HepG2 (cell line): ENCODE results near the gene RPLP2. TPM values are rescaled to one million over a fixed set of nuclear protein-coding genes. Genes with fewer than 3 reads are reported as not detected.

ENCODE experiments used
- ATRX ChIP-seq: sonication (generic); formaldehyde crosslinking; IDR thresholded peaks from 2 replicates; pipeline ENCODE4 v1.4.0; 2020; ENCODE audit warnings: missing genetic modification reagents, borderline replicate concordance
- JDP2 ChIP-seq: sonication (generic); formaldehyde crosslinking; IDR thresholded peaks from 2 replicates; pipeline ENCODE4 v1.8.1; 2022; ENCODE audit warnings: missing genetic modification reagents, borderline replicate concordance
- KLF9 ChIP-seq: IDR thresholded peaks from 2 replicates; pipeline ENCODE4 v1.6.1; 2016; ENCODE audit warnings: low read depth
- MED13 ChIP-seq: sonication (generic); formaldehyde crosslinking; IDR thresholded peaks from 2 replicates; pipeline ENCODE4 v1.5.0; 2020; ENCODE audit warnings: missing genetic modification reagents
- MYNN ChIP-seq: sonication (generic); formaldehyde crosslinking; IDR thresholded peaks from 2 replicates; pipeline ENCODE4 v1.4.0; 2020; ENCODE audit warnings: mild to moderate bottlenecking, low read depth, missing genetic modification reagents
- POLR2G ChIP-seq: fragments of 200-400 bp; formaldehyde crosslinking; IDR thresholded peaks from 2 replicates; pipeline ENCODE4 v1.6.1; 2018; ENCODE audit warnings: mild to moderate bottlenecking, low read depth, low read length, moderate library complexity
- ZBTB3 ChIP-seq: sonication (generic); formaldehyde crosslinking; IDR thresholded peaks from 2 replicates; pipeline ENCODE4 v1.4.0; 2020; ENCODE audit warnings: low read depth, mild to moderate bottlenecking, moderate library complexity, missing genetic modification reagents, borderline replicate concordance
- ZBTB7B ChIP-seq: sonication (generic); formaldehyde crosslinking; IDR thresholded peaks from 2 replicates; pipeline ENCODE4 v1.4.0; 2020; ENCODE audit warnings: missing genetic modification reagents
- ZNF317 ChIP-seq: sonication (generic); formaldehyde crosslinking; IDR thresholded peaks from 2 replicates; pipeline ENCODE4 v1.5.0; 2020; ENCODE audit warnings: mild to moderate bottlenecking, missing genetic modification reagents
- ZNF451 ChIP-seq: sonication (generic); formaldehyde crosslinking; IDR thresholded peaks from 2 replicates; pipeline ENCODE4 v1.5.0; 2020; ENCODE audit warnings: mild to moderate bottlenecking, missing genetic modification reagents
- ZNF720 ChIP-seq: sonication (generic); formaldehyde crosslinking; IDR thresholded peaks from 2 replicates; pipeline ENCODE4 v1.4.0; 2020; ENCODE audit warnings: missing genetic modification reagents
- ZNF879 ChIP-seq: sonication (generic); formaldehyde crosslinking; IDR thresholded peaks from 2 replicates; pipeline ENCODE4 v1.8.1; 2023; ENCODE audit warnings: missing genetic modification reagents
- ZSCAN31 ChIP-seq: sonication (generic); formaldehyde crosslinking; IDR thresholded peaks from 2 replicates; pipeline ENCODE4 v1.5.0; 2020; ENCODE audit warnings: low read depth, mild to moderate bottlenecking, missing genetic modification reagents
- polyA plus RNA-seq, 8 experiments: library from polyadenylated mRNA; depleted of rRNA in 3 of 8; stranded (reverse) in 7 of 8; unstranded in 1 of 8; fragments of >200 nt; fragmentation: Illumina TruSeq in 4 of 8; extraction: Trizol in 4 of 8; gene quantifications; 2 replicates each; pipeline versions ENCODE4 v1.2.1 to v1.2.3, GENCODE V29; 2011 to 2016; ENCODE audit warnings: low read depth in 4 of 8, missing spikeins in 1 of 8, mixed read lengths in 1 of 8; ENCODE audit not compliant: insufficient read depth in 1 of 8
- total RNA-seq, 5 experiments: library from RNA; depleted of rRNA; stranded (reverse); fragments of >200 nt; fragmentation: Illumina TruSeq; extraction: Trizol; gene quantifications; 2 replicates each; pipeline ENCODE4 v1.2.3, GENCODE V29; 2016; ENCODE audit warnings: low read depth in 1 of 5
- TF ChIP-seq, protein P1 (sequence below): sonication (generic); formaldehyde crosslinking; IDR thresholded peaks from 2 replicates; pipeline ENCODE4 v1.8.1; 2022; ENCODE audit warnings: low read depth, mild to moderate bottlenecking, missing genetic modification reagents
- TF ChIP-seq, protein P2 (sequence below): sonication (generic); formaldehyde crosslinking; IDR thresholded peaks from 2 replicates; pipeline ENCODE4 v1.5.0; 2020; ENCODE audit warnings: mild to moderate bottlenecking, missing genetic modification reagents
- TF ChIP-seq, protein P3 (sequence below): sonication (generic); formaldehyde crosslinking; IDR thresholded peaks from 2 replicates; pipeline ENCODE4 v1.4.0; 2020; ENCODE audit warnings: missing genetic modification reagents, borderline replicate concordance
- TF ChIP-seq, protein P4 (sequence below): sonication (generic); formaldehyde crosslinking; IDR thresholded peaks from 2 replicates; pipeline ENCODE4 v1.5.0; 2020; ENCODE audit warnings: missing genetic modification reagents
- TF ChIP-seq, protein P5 (sequence below): sonication (generic); formaldehyde crosslinking; IDR thresholded peaks from 2 replicates; pipeline ENCODE4 v1.5.0; 2020; ENCODE audit warnings: missing genetic modification reagents, mild to moderate bottlenecking, borderline replicate concordance

RPLP2 gene
- total and polyA plus RNA-seq, 2 of the 13 experiments (the other 11 are each of a cell fraction or from before 2014, with no cell fraction given): 978 to 2,106 TPM

DNA sequence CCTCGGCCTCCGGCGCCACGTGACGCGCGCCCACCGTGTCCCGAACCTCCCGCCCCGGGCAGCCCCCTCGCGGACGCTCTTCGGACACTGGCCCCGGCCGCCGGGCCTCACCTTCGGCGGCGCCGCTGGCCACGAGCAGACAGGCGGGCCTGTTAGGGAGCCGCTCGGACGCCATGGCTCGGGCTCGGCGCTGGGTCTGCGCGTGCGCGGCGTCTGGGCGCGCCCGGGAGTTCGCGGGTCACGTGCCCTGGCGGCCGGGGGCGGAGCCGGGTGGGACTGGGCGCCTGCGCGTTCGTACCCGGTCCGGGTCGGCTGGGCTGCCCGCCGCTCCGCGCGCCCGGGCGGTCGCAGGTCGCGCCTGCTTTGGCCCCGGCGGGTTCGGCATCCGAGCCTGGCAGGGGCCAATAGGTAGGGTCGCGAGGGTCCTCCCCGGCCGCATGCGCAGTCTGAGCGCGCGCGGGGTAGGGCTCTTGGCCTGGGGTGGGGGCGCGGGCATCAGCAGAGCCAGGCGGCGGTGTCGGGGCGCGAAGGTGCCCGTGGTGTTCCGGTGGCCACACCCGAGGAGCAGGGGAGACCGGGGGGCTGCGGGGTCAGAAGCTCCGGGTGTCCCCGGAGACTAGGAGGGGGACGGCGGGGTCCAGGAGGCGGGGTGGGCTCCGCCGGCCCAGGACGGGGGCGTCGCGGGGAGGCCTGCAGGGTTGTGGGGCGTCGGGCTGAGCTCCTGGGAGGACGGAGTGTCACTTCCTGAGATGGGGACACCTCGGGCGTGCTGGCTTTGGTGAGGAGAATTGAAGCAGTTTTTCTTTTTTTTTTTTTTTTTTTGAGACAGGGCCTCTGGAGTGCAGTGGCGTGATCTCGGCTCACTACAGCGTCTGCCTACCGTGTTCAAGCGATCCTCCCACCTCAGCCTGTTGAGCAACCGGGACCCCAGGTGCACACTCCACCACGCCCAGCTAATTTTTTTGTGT, 32.2 kb upstream of the RPLP2 start, which contains the start of gene GATD1 (continued):
- TF ChIP-seq, protein P1, sequence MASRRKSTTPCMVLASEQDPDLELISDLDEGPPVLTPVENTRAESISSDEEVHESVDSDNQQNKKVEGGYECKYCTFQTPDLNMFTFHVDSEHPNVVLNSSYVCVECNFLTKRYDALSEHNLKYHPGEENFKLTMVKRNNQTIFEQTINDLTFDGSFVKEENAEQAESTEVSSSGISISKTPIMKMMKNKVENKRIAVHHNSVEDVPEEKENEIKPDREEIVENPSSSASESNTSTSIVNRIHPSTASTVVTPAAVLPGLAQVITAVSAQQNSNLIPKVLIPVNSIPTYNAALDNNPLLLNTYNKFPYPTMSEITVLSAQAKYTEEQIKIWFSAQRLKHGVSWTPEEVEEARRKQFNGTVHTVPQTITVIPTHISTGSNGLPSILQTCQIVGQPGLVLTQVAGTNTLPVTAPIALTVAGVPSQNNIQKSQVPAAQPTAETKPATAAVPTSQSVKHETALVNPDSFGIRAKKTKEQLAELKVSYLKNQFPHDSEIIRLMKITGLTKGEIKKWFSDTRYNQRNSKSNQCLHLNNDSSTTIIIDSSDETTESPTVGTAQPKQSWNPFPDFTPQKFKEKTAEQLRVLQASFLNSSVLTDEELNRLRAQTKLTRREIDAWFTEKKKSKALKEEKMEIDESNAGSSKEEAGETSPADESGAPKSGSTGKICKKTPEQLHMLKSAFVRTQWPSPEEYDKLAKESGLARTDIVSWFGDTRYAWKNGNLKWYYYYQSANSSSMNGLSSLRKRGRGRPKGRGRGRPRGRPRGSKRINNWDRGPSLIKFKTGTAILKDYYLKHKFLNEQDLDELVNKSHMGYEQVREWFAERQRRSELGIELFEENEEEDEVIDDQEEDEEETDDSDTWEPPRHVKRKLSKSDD (CRISPR knock-in tag): no peak
- TF ChIP-seq, protein P2, sequence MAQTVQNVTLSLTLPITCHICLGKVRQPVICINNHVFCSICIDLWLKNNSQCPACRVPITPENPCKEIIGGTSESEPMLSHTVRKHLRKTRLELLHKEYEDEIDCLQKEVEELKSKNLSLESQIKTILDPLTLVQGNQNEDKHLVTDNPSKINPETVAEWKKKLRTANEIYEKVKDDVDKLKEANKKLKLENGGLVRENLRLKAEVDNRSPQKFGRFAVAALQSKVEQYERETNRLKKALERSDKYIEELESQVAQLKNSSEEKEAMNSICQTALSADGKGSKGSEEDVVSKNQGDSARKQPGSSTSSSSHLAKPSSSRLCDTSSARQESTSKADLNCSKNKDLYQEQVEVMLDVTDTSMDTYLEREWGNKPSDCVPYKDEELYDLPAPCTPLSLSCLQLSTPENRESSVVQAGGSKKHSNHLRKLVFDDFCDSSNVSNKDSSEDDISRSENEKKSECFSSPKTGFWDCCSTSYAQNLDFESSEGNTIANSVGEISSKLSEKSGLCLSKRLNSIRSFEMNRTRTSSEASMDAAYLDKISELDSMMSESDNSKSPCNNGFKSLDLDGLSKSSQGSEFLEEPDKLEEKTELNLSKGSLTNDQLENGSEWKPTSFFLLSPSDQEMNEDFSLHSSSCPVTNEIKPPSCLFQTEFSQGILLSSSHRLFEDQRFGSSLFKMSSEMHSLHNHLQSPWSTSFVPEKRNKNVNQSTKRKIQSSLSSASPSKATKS (CRISPR knock-in tag): no peak
- no peak for TF ChIP-seq ZBTB3 (CRISPR knock-in tag)
- TF ChIP-seq, protein P3, sequence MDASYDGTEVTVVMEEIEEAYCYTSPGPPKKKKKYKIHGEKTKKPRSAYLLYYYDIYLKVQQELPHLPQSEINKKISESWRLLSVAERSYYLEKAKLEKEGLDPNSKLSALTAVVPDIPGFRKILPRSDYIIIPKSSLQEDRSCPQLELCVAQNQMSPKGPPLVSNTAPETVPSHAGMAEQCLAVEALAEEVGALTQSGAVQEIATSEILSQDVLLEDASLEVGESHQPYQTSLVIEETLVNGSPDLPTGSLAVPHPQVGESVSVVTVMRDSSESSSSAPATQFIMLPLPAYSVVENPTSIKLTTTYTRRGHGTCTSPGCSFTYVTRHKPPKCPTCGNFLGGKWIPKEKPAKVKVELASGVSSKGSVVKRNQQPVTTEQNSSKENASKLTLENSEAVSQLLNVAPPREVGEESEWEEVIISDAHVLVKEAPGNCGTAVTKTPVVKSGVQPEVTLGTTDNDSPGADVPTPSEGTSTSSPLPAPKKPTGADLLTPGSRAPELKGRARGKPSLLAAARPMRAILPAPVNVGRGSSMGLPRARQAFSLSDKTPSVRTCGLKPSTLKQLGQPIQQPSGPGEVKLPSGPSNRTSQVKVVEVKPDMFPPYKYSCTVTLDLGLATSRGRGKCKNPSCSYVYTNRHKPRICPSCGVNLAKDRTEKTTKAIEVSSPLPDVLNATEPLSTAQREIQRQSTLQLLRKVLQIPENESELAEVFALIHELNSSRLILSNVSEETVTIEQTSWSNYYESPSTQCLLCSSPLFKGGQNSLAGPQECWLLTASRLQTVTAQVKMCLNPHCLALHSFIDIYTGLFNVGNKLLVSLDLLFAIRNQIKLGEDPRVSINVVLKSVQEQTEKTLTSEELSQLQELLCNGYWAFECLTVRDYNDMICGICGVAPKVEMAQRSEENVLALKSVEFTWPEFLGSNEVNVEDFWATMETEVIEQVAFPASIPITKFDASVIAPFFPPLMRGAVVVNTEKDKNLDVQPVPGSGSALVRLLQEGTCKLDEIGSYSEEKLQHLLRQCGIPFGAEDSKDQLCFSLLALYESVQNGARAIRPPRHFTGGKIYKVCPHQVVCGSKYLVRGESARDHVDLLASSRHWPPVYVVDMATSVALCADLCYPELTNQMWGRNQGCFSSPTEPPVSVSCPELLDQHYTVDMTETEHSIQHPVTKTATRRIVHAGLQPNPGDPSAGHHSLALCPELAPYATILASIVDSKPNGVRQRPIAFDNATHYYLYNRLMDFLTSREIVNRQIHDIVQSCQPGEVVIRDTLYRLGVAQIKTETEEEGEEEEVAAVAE (CRISPR knock-in tag): no peak
- TF ChIP-seq KLF9 (CRISPR knock-in tag): no peak
- TF ChIP-seq ZNF317 (CRISPR knock-in tag): no peak
- no peak for TF ChIP-seq JDP2 (CRISPR knock-in tag)
- TF ChIP-seq, protein P4, sequence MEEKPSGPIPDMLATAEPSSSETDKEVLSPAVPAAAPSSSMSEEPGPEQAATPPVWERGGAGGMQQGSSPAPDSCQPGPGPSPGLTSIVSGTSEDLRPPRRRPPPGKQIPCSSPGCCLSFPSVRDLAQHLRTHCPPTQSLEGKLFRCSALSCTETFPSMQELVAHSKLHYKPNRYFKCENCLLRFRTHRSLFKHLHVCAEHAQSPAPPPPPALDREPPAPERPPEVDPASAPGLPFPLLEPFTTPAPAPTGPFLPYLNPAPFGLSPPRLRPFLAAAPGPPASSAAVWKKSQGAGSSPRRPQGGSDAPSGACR (CRISPR knock-in tag): no peak
- TF ChIP-seq ZNF720 (CRISPR knock-in tag): no peak
- TF ChIP-seq ZSCAN31 (CRISPR knock-in tag): peak; percentile 90
- no peak for TF ChIP-seq ZNF879
- TF ChIP-seq, protein P5, sequence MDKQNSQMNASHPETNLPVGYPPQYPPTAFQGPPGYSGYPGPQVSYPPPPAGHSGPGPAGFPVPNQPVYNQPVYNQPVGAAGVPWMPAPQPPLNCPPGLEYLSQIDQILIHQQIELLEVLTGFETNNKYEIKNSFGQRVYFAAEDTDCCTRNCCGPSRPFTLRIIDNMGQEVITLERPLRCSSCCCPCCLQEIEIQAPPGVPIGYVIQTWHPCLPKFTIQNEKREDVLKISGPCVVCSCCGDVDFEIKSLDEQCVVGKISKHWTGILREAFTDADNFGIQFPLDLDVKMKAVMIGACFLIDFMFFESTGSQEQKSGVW: no peak
- TF ChIP-seq MYNN: no peak
- no peak for TF ChIP-seq ZNF451 (CRISPR knock-in tag)
- no peak for TF ChIP-seq MED13 (CRISPR knock-in tag)
- peak; percentile 88 for TF ChIP-seq POLR2G
- TF ChIP-seq ATRX (CRISPR knock-in tag): no peak
- no peak for TF ChIP-seq ZBTB7B (CRISPR knock-in tag)
